Calu3 (cell line): Measurements from ENCODE around the gene KMT2E. TPM values are rescaled to one million over a fixed set of nuclear protein-coding genes. Genes with fewer than 3 reads are reported as not detected.

Experiments used
- BruUV-seq: library from RNA; stranded (reverse); fragments of 400-500 nt; replicated peaks from 2 replicates; lab custom pipeline; 2021; lab: Mats Ljungman, UMichigan
- CTCF ChIA-PET: fragments of 300-600 bp; sonication (Branson Sonifier 250); formaldehyde crosslinking; loops from one replicate; lab custom pipeline; 2022; ENCODE audit warnings: antibody characterized with exemption; lab: Charles Lee
- DNase-seq: peaks from one replicate; pipeline ENCODE4 v3.0.0; 2022
- H3K27ac Mint-ChIP-seq: one replicate; pipeline ENCODE4 v1.8.0; 2022; ENCODE audit warnings: mixed read lengths; ENCODE audit not compliant: unreplicated experiment
- H3K27me3 Mint-ChIP-seq: one replicate; pipeline ENCODE4 v1.8.0; 2022; ENCODE audit warnings: mixed read lengths; ENCODE audit not compliant: unreplicated experiment
- H3K36me3 Mint-ChIP-seq: one replicate; pipeline ENCODE4 v1.8.0; 2022; ENCODE audit warnings: mild to moderate bottlenecking, moderate library complexity, mixed read lengths; ENCODE audit not compliant: insufficient read depth, unreplicated experiment
- H3K4me1 Mint-ChIP-seq: one replicate; pipeline ENCODE4 v1.8.0; 2022; ENCODE audit warnings: mild to moderate bottlenecking, low read depth, mixed read lengths; ENCODE audit not compliant: unreplicated experiment
- H3K4me3 Mint-ChIP-seq: one replicate; pipeline ENCODE4 v1.8.0; 2022; ENCODE audit warnings: mild to moderate bottlenecking, low read depth, moderate library complexity, mixed read lengths; ENCODE audit not compliant: unreplicated experiment
- H3K9me3 Mint-ChIP-seq: one replicate; pipeline ENCODE4 v1.8.0; 2022; ENCODE audit warnings: low read depth, mixed read lengths; ENCODE audit not compliant: unreplicated experiment
- intact Hi-C: fragments of 100-400 bp; cut with micrococcal nuclease; formaldehyde crosslinking; loops from one replicate; pipeline ENCODE4 v1.10.0; 2022; ENCODE audit not compliant: unreplicated experiment
- total RNA-seq: library from RNA; stranded (reverse); gene quantifications from 2 replicates; pipeline ENCODE4 v1.2.3, GENCODE V29; 2022
- TF ChIP-seq, protein P1 (sequence below): fragments of 200-600 bp; IDR thresholded peaks from one replicate; pipeline ENCODE4 v1.8.0; 2022; ENCODE audit warnings: antibody characterized with exemption; ENCODE audit not compliant: unreplicated experiment

The KMT2E gene
- total RNA-seq, 1 experiment from 2014 or later: 39.1 TPM

GRCh38 chr7:105000200-105000599 is 13.8 kb upstream of the KMT2E start:
- DNase-seq: no peak
- TF ChIP-seq, protein P1, sequence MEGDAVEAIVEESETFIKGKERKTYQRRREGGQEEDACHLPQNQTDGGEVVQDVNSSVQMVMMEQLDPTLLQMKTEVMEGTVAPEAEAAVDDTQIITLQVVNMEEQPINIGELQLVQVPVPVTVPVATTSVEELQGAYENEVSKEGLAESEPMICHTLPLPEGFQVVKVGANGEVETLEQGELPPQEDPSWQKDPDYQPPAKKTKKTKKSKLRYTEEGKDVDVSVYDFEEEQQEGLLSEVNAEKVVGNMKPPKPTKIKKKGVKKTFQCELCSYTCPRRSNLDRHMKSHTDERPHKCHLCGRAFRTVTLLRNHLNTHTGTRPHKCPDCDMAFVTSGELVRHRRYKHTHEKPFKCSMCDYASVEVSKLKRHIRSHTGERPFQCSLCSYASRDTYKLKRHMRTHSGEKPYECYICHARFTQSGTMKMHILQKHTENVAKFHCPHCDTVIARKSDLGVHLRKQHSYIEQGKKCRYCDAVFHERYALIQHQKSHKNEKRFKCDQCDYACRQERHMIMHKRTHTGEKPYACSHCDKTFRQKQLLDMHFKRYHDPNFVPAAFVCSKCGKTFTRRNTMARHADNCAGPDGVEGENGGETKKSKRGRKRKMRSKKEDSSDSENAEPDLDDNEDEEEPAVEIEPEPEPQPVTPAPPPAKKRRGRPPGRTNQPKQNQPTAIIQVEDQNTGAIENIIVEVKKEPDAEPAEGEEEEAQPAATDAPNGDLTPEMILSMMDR: no peak
- Mint-ChIP-seq H3K9me3 (no peaks in the 10 kb centered on the region), H3K27ac (no peak overlapping the region), H3K27me3 (no peaks in the 10 kb centered on the region), H3K4me3 (no peak overlapping the region), H3K36me3 (peaks cover 26% of the 10 kb centered on the region), H3K4me1 (peaks cover 51% of the 10 kb centered on the region)
- intact Hi-C loops: no loop called here
- no TSS peak for BruUV-seq
- CTCF ChIA-PET: no interaction called here

GRCh38 chr7:105000927-105001336 is 13.1 kb upstream of the KMT2E start:
- Mint-ChIP-seq H3K27me3 (no peaks in the 10 kb centered on the region), H3K9me3 (no peaks in the 10 kb centered on the region), H3K27ac (no peak overlapping the region), H3K4me3 (no peak overlapping the region), H3K4me1 (peaks cover 47% of the 10 kb centered on the region), H3K36me3 (peaks cover 27% of the 10 kb centered on the region)
- BruUV-seq: no TSS peak
- no peak for DNase-seq
- TF ChIP-seq, protein P1: no peak
- intact Hi-C loops: no loop called here
- CTCF ChIA-PET: no interaction called here

GRCh38 chr7:105001652-105002184 is 12.3 kb upstream of the KMT2E start:
- TF ChIP-seq, protein P1: no peak
- Mint-ChIP-seq H3K36me3 (peaks cover 29% of the 10 kb centered on the region), H3K27me3 (no peaks in the 10 kb centered on the region), H3K27ac (no peak overlapping the region), H3K9me3 (no peaks in the 10 kb centered on the region), H3K4me3 (no peak overlapping the region), H3K4me1 (peaks cover 46% of the 10 kb centered on the region)
- DNase-seq: no peak
- CTCF ChIA-PET: no interaction called here
- BruUV-seq: no TSS peak
- intact Hi-C loops: no loop called here

DNA sequence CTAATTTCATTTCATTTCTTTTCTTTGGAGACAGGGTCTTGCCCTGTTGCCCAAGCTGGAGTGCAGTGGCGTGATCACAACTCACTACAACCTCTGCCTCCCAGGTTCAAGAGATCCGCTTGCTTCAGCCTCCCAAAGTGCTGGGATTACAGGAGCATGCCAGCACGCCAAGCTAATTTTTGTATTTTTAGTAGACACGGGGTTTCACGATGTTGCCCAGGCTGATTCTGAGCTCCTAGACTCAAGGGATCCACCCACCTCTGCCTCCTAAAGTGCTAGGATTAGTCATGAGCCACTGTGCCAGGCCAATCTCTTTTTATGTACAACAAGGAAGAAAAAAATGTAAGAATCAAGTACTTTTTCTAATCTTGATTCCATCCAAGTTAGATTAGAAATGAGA is 10.7 kb upstream of the KMT2E start:
- H3K4me3 Mint-ChIP-seq: peak overlapping the region; percentile 32
- no peak for DNase-seq
- no TSS peak for BruUV-seq
- CTCF ChIA-PET: no interaction called here
- H3K9me3 Mint-ChIP-seq: no peaks in the 10 kb centered on the region
- no peak overlapping the region for H3K27ac Mint-ChIP-seq
- no peaks in the 10 kb centered on the region for H3K27me3 Mint-ChIP-seq
- intact Hi-C loops: no loop called here
- H3K36me3 Mint-ChIP-seq: peaks cover 35% of the 10 kb centered on the region
- TF ChIP-seq, protein P1: no peak
- peaks cover 49% of the 10 kb centered on the region for H3K4me1 Mint-ChIP-seq
